Hepatocyte (in vitro differentiated cells): ENCODE measurements around the gene DUSP16. TPM values are rescaled to one million over a fixed set of nuclear protein-coding genes. Genes with fewer than 3 reads are reported as not detected.
"Not testable (repeated sequence)": the region's sequence is repeated elsewhere in the genome, so short reads cannot be mapped to it uniquely, and the experiment has no call there.

Experiments used
- DNase-seq: peaks from one replicate; pipeline ENCODE4 v3.0.0-alpha.2; 2016; ENCODE audit warnings: low spot score
- H2AFZ ChIP-seq: fragments of 200-600 bp; sonication (generic); 2 replicates; pipeline ENCODE4 v1.6.0; 2016; ENCODE audit warnings: antibody characterized with exemption, mild to moderate bottlenecking
- H3K27ac ChIP-seq: fragments of 200-600 bp; sonication (generic); 2 replicates; pipeline ENCODE4 v1.5.1; 2016; ENCODE audit warnings: mild to moderate bottlenecking
- H3K27me3 ChIP-seq: fragments of 200-600 bp; sonication (generic); 2 replicates; pipeline ENCODE4 v1.6.1; 2016
- H3K36me3 ChIP-seq: fragments of 200-600 bp; sonication (generic); replicated peaks from 2 replicates; pipeline ENCODE4 v1.5.1; 2016; ENCODE audit warnings: low read depth; ENCODE audit not compliant: insufficient read depth
- H3K4me1 ChIP-seq: fragments of 200-600 bp; sonication (generic); 2 replicates; pipeline ENCODE4 v1.5.1; 2016; ENCODE audit warnings: mild to moderate bottlenecking, moderate library complexity; ENCODE audit not compliant: insufficient read depth
- H3K4me2 ChIP-seq: fragments of 200-600 bp; sonication (generic); 2 replicates; pipeline ENCODE4 v1.6.0; 2016
- H3K4me3 ChIP-seq: fragments of 200-600 bp; sonication (generic); 2 replicates; pipeline ENCODE4 v1.5.1; 2016; ENCODE audit warnings: mild to moderate bottlenecking
- H3K79me2 ChIP-seq: fragments of 200-600 bp; sonication (generic); 2 replicates; pipeline ENCODE4 v1.6.0; 2017; ENCODE audit warnings: mild to moderate bottlenecking
- H3K9me2 ChIP-seq: fragments of 200-600 bp; sonication (generic); replicated peaks from 2 replicates; pipeline ENCODE4 v1.6.0; 2017; ENCODE audit warnings: mild to moderate bottlenecking; ENCODE audit not compliant: insufficient read depth
- H3K9me3 ChIP-seq: fragments of 200-600 bp; sonication (generic); 2 replicates; pipeline ENCODE4 v1.5.1; 2016; ENCODE audit warnings: low read depth, mild to moderate bottlenecking
- H4K20me1 ChIP-seq: fragments of 200-600 bp; sonication (generic); 2 replicates; pipeline ENCODE4 v1.6.0; 2016; ENCODE audit warnings: mild to moderate bottlenecking; ENCODE audit not compliant: insufficient read depth, poor library complexity, severe bottlenecking
- CTCF ChIP-seq: fragments of 200-600 bp; sonication (generic); IDR thresholded peaks from 2 replicates; pipeline ENCODE4 v1.5.1; 2016; ENCODE audit warnings: antibody characterized with exemption, mild to moderate bottlenecking; ENCODE audit not compliant: poor library complexity
- EZH2 ChIP-seq: fragments of 200-600 bp; sonication (generic); IDR thresholded peaks from 2 replicates; pipeline ENCODE4 v1.6.1; 2016; ENCODE audit warnings: antibody characterized with exemption, mild to moderate bottlenecking, borderline replicate concordance
- EZH2phosphoT487 ChIP-seq: fragments of 200-600 bp; sonication (generic); IDR thresholded peaks from one replicate; pipeline ENCODE4 v1.6.1; 2018; ENCODE audit warnings: antibody characterized with exemption, mild to moderate bottlenecking, low read depth, moderate library complexity; ENCODE audit not compliant: unreplicated experiment, severe bottlenecking
- WGBS: methylation state at CpG from one replicate; pipeline ENCODE4 v1.1.6; 2016; ENCODE audit warnings: low lambda C conversion rate; ENCODE audit errors: missing lambda C conversion rate; 5-methylcytosine and 5-hydroxymethylcytosine counted together
- polyA plus RNA-seq: library from polyadenylated mRNA; unstranded; fragments of >200 nt; fragmentation: Nextera tagmentation; extraction: Ambion mirVana; gene quantifications from 2 replicates; pipeline ENCODE4 v1.2.1, GENCODE V29; 2016
- total RNA-seq: library from RNA; depleted of rRNA; stranded (reverse); fragments of >200 nt; gene quantifications from 2 replicates; pipeline ENCODE4 v1.2.3, GENCODE V29; 2014

The DUSP16 gene
- total and polyA plus RNA-seq, 2 experiments from 2014 or later, result 13.4 to 74.1 TPM

- Histone ChIP-seq H3K36me3 (no peaks in the 10 kb centered on the region), H3K27ac (peak overlapping the region; percentile 12), H3K79me2 (no peaks in the 10 kb centered on the region), H3K9me3 (no peaks in the 10 kb centered on the region), H2AFZ (no peak overlapping the region), H3K4me2 (no peak overlapping the region), H4K20me1 (no peaks in the 10 kb centered on the region), H3K27me3 (no peaks in the 10 kb centered on the region), H3K4me1 (no peaks in the 10 kb centered on the region), H3K4me3 (no peak overlapping the region), H3K9me2 (no peaks in the 10 kb centered on the region)
- WGBS, result 76% methylated on average over 9 of the region's 9 CpGs
- no peak for DNase-seq
- TF ChIP-seq EZH2 (no peak), CTCF (no peak), EZH2phosphoT487 (no peak)
These were observed 37.3 kb upstream of the DUSP16 start for GRCh38 chr12:12599750-12600643.

GRCh38 chr12:12598864-12599263 lies 36.2 kb upstream of the DUSP16 start:
- Histone ChIP-seq H3K4me1 (no peaks in the 10 kb centered on the region), H3K79me2 (no peaks in the 10 kb centered on the region), H3K9me3 (no peaks in the 10 kb centered on the region), H4K20me1 (no peaks in the 10 kb centered on the region), H3K36me3 (no peaks in the 10 kb centered on the region), H2AFZ (no peak overlapping the region), H3K27ac (no peak overlapping the region), H3K27me3 (no peaks in the 10 kb centered on the region), H3K9me2 (no peaks in the 10 kb centered on the region), H3K4me3 (no peak overlapping the region), H3K4me2 (no peak overlapping the region)
- TF ChIP-seq EZH2phosphoT487, result no peak
- no peak for TF ChIP-seq CTCF
- no peak for TF ChIP-seq EZH2
- DNase-seq, result no peak
- WGBS, result 96% methylated on average over 3 of the region's 3 CpGs

GRCh38 chr12:12596598-12596997 lies 33.9 kb upstream of the DUSP16 start:
- H3K9me3 ChIP-seq, H3K79me2 ChIP-seq, H3K9me2 ChIP-seq, H3K27me3 ChIP-seq, H4K20me1 ChIP-seq, H3K4me3 ChIP-seq, H3K36me3 ChIP-seq, H3K27ac ChIP-seq, H3K4me2 ChIP-seq, H2AFZ ChIP-seq, H3K4me1 ChIP-seq, DNase-seq: not testable (repeated sequence)
- 90% methylated on average over 3 of the region's 3 CpGs for WGBS

- 100% methylated on average over 2 of the region's 2 CpGs for WGBS
These were observed 33.3 kb upstream of the DUSP16 start for GRCh38 chr12:12595929-12596328.

More at GRCh38 chr12:12595929-12596328, 33.3 kb upstream of the DUSP16 start:
- H3K9me2 ChIP-seq, H4K20me1 ChIP-seq, H3K4me2 ChIP-seq, DNase-seq, H3K36me3 ChIP-seq, H3K9me3 ChIP-seq, H3K27ac ChIP-seq, H3K27me3 ChIP-seq, H3K4me1 ChIP-seq, H3K79me2 ChIP-seq, H3K4me3 ChIP-seq, H2AFZ ChIP-seq: not testable (repeated sequence)
